Panc1 (cell line): ENCODE data around the gene ALAS2.

Source experiments
- CTCF ChIP-seq: fragments of 450-650 bp; IDR thresholded peaks from 2 replicates; pipeline ENCODE4 v1.5.1; 2017; ENCODE audit warnings: mild to moderate bottlenecking
- POLR2AphosphoS5 ChIP-seq: IDR thresholded peaks from 2 replicates; pipeline ENCODE4 v1.6.1; 2012; ENCODE audit warnings: mild to moderate bottlenecking, low read depth, low read length, moderate library complexity
- REST ChIP-seq, 2 experiments: IDR thresholded peaks; 2 replicates each; pipeline ENCODE4 v1.6.1; 2011 to 2012; ENCODE audit warnings: low read depth in 2 of 2, control low read depth in 1 of 2, low read length in 1 of 2, mild to moderate bottlenecking in 1 of 2, moderate library complexity in 1 of 2; ENCODE audit not compliant: insufficient read depth in 1 of 2
- SIN3A ChIP-seq: IDR thresholded peaks from 2 replicates; pipeline ENCODE4 v1.6.1; 2012; ENCODE audit warnings: low read depth, mild to moderate bottlenecking, low read length, moderate library complexity, borderline replicate concordance; ENCODE audit not compliant: insufficient read depth
- TCF7L2 ChIP-seq: IDR thresholded peaks from 2 replicates; pipeline ENCODE4 v1.6.1; 2011; ENCODE audit warnings: mild to moderate bottlenecking, low read depth, low read length, inconsistent platforms

- TF ChIP-seq CTCF: no peak
- no peak for TF ChIP-seq REST (IDR thresholded peaks at IDR 0.05; ENCODE audit: insufficient read depth in 1 of 2, low read depth in 2 of 2, low read length in 1 of 2)
- TF ChIP-seq TCF7L2: no peak
- no peak for TF ChIP-seq POLR2AphosphoS5
- no peak for TF ChIP-seq SIN3A
Measured at GRCh38 chrX:55074851-55075467, 44.2 kb upstream of the ALAS2 start, which contains the start of gene PAGE2B.
